Heart right ventricle (tissue), 16 donors: Measurements from ENCODE around the gene MUSTN1. TPM values are rescaled to one million over a fixed set of nuclear protein-coding genes. Genes with fewer than 3 reads are reported as not detected.

Experiments
- ATAC-seq, 8 donors: fragments of 200-7000 bp; cut with Tn5 transposase; one replicate each; pipeline ENCODE4 v1.9.1; 2020; ENCODE audit warnings: mild to moderate bottlenecking in 8 of 8, moderate library complexity in 8 of 8, moderate number of reproducible peaks in 1 of 8
- DNase-seq, 2 donors: peaks; one replicate each; pipeline ENCODE4 v3.0.0-alpha.2; 2020
- H3K27ac ChIP-seq, 10 donors: fragments of 200-600 bp; sonication (generic) in 2 of 10; one replicate each; pipeline versions ENCODE4 v1.5.0 to v1.8.0; 2020 to 2022; ENCODE audit warnings: mild to moderate bottlenecking in 3 of 10
- H3K27me3 ChIP-seq, 7 donors: fragments of 200-600 bp; one replicate each; pipeline ENCODE4 v1.8.0; 2021 to 2022; ENCODE audit warnings: mild to moderate bottlenecking in 2 of 7
- H3K36me3 ChIP-seq, 9 donors: fragments of 200-600 bp; sonication (generic) in 1 of 9; one replicate each; pipeline versions ENCODE4 v1.5.0 to v1.8.0; 2020 to 2022; ENCODE audit warnings: mild to moderate bottlenecking in 2 of 9
- H3K4me1 ChIP-seq, 9 donors: fragments of 200-600 bp; sonication (generic) in 1 of 9; one replicate each; pipeline versions ENCODE4 v1.5.0 to v1.8.0; 2020 to 2022; ENCODE audit warnings: mild to moderate bottlenecking in 4 of 9
- H3K4me3 ChIP-seq, 10 donors: fragments of 200-600 bp; sonication (generic) in 2 of 10; one replicate each; pipeline versions ENCODE4 v1.5.0 to v1.8.0; 2020 to 2022; ENCODE audit warnings: mild to moderate bottlenecking in 7 of 10, moderate library complexity in 2 of 10
- H3K9me3 ChIP-seq, 11 donors: fragments of 200-600 bp in 10 of 11; sonication (generic) in 2 of 11; one replicate each; pipeline versions ENCODE4 v1.5.0 to v1.8.0; 2013 to 2022; ENCODE audit warnings: mild to moderate bottlenecking in 2 of 11, control low read depth in 1 of 11, moderate library complexity in 1 of 11
- CTCF ChIP-seq, 9 donors: fragments of 200-600 bp; sonication (generic) in 2 of 9; IDR thresholded peaks; one replicate each; pipeline versions ENCODE4 v1.5.0 to v1.8.0; 2021 to 2022; ENCODE audit warnings: antibody characterized with exemption in 9 of 9, mild to moderate bottlenecking in 5 of 9, moderate library complexity in 1 of 9
- WGBS, 2 donors: extraction: QIAGEN DNeasy Blood & Tissue Kit; methylation state at CpG; one replicate each; pipeline ENCODE4 v1.1.7; 2013; ENCODE audit warnings: inconsistent platforms in 1 of 2; 5-methylcytosine and 5-hydroxymethylcytosine counted together
- intact Hi-C, 10 donors: fragments of 100-400 bp; cut with DNase I; formaldehyde crosslinking; loops; one replicate each; pipeline versions ENCODE4 v1.11.1 to v1.14.2; 2022
- polyA plus RNA-seq, 2 donors: library from polyadenylated mRNA; stranded (reverse); fragments of 200-250 nt; gene quantifications; one replicate each; pipeline ENCODE4 v1.2.3, GENCODE V29; 2013
- total RNA-seq, 10 donors: library from RNA; stranded (reverse); fragmentation: NEBNext Ultra II Directional in 3 of 10; extraction: Animal tissue kit (Norgen Biotek cat#: 25700) in 3 of 10; gene quantifications; one replicate each; pipeline versions ENCODE4 v1.2.1 to v1.2.4, GENCODE V29; 2021 to 2023
- donor health status: Arrhythmogenic right ventricular cardiomyopathy.
- donor health status: ischemic (EF 13 %, LVEDD 7.1; RV severe dilation, severe dysfunction).
- donor health status: healthy with polysubstance abuse.
- donor health status: DM: no; HTN: yes; CAD: no.
- donor health status: DM: no; HTN: no; CAD: no.
- donor health status: ischemic (EF 25% LVEDD 6.9; RV normal size, moderate dysfunction).
- donor health status: ischemic (EF 25% LVEDD 5.7; RV mildly dilated, moderate dysfunction).
- donor health status: healthy.
- donor health status: DM: yes; HTN: yes; CAD: no.
- donor health status: Ischemic cardiomyopathy.
- donor health status: ischemic (EF 35%, LVEDD 5.7; RV mildly dilated, moderate dysfunction).
- donor health status: nonischemic (EF 11% LVEDD 7.7; RV severe dilation, severe dysfunction).
- donor health status: DM: yes; HTN: yes; CAD: no.
- donor health status: PGD.
- donor health status: ischemic (EF 29% LVEDD 5.4; RV normal size, mild dysfunction).
- donor health status: nonischemic (EF 23%, LVEDD 6.1; RV moderate dilation, normal function).

MUSTN1 gene
- total and polyA plus RNA-seq, 12 donors: 13.0 to 182 (median 40.4) TPM

- no peak overlapping the region for H3K4me3 ChIP-seq
Observed at GRCh38 chr3:52841211-52841980, 6.6 kb upstream of the MUSTN1 start.

GRCh38 chr3:52839892-52840545, 5.2 kb upstream of the MUSTN1 start:
- Histone ChIP-seq H3K27me3 (no peaks in the 10 kb centered on the region), H3K4me3 (no peak overlapping the region), H3K27ac (no peak overlapping the region), H3K9me3 (no peaks in the 10 kb centered on the region), H3K36me3 (peaks cover 0 to 62% (median 6%) of the 10 kb centered on the region in 9 donors), H3K4me1 (peaks cover 16 to 69% (median 50%) of the 10 kb centered on the region in 9 donors)
- TF ChIP-seq CTCF (IDR thresholded peaks at IDR 0.05): no peak
- DNase-seq (no peak), ATAC-seq (no peak)
- intact Hi-C loops: loop anchor here in 2 of 10 donors (5.0 to 10.0 kb wide), 3 partner anchors 55 to 232 kb away; partner anchors contain the start of genes NEK4 (in 1 of the 2) and STIMATE (in 1 of the 2)
- WGBS, 2 donors: 91 to 92% methylated on average over 23 of the region's 23 CpGs

More at GRCh38 chr3:52841211-52841980, 6.6 kb upstream of the MUSTN1 start:
- Histone ChIP-seq H3K27me3 (no peaks in the 10 kb centered on the region), H3K9me3 (no peaks in the 10 kb centered on the region), H3K36me3 (peaks cover 0 to 56% (median 6%) of the 10 kb centered on the region in 9 donors), H3K4me1 (peaks cover 21 to 69% (median 51%) of the 10 kb centered on the region in 9 donors), H3K27ac (peak overlapping the region in 8 of 10 donors; percentile 47 to 84 (median 62))
- 91 to 92% methylated on average over 12 of the region's 12 CpGs for WGBS, 2 donors
- intact Hi-C loops: loop anchor here in 2 of 10 donors (5.0 to 10.0 kb wide), 2 partner anchors 53 to 69 kb away; partner anchors contain the start of genes NEK4 (in 1 of the 2) and STIMATE (in 1 of the 2)
- DNase-seq (no peak), ATAC-seq (peak in 5 of 8 donors; percentile 4 to 46 (median 18))
- TF ChIP-seq CTCF (IDR thresholded peaks at IDR 0.05): no peak

GRCh38 chr3:52839268-52839575, 4.4 kb upstream of the MUSTN1 start:
- DNase-seq (no peak), ATAC-seq (no peak)
- Histone ChIP-seq H3K27me3 (no peaks in the 10 kb centered on the region), H3K9me3 (no peaks in the 10 kb centered on the region), H3K27ac (no peak overlapping the region), H3K4me3 (no peak overlapping the region), H3K36me3 (peaks cover 0 to 64% (median 6%) of the 10 kb centered on the region in 9 donors), H3K4me1 (peaks cover 16 to 68% (median 46%) of the 10 kb centered on the region in 9 donors)
- WGBS, 2 donors: 80% methylated on average over 2 of the region's 2 CpGs
- TF ChIP-seq CTCF (IDR thresholded peaks at IDR 0.05): no peak
- intact Hi-C loops: loop anchor here in 1 of 10 donors (5.0 kb wide), 1 partner anchor 233 kb away; no protein-coding TSS in a partner anchor

DNA sequence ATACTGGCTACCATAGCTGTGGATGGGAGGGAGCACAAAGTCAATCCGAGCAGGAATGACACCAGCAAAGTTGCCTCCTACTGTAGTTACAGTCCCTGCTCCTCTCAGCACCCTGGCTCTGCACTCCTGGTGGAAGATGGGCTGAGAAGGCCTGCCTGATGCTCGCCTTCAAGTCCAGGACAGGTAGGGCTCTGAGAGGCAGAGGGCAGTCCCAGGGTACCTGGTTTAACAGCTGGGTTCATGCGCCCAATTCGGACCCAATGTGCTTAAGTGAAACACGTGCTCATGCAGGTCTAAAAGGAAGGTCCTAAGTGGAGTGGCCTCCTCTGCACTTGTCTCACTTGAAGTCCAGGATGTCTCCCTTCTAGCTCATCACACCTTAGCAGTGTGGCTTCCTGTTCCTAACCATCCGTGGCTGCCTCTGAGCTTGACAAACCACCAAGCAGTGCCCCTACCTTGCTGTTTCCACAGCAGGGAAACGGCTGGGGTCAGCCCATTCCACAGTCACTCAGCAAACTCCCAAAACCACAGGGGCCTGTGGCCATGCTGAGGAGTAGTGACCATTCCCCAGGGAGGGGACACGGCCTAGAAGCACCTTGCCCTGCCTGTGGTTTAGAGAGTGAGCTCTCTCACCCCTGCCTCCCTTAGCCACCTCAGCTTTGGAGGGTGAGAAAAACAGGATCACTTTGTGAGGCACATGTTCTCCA, 3.9 kb upstream of the MUSTN1 start:
- Histone ChIP-seq H3K4me1 (peaks cover 16 to 68% (median 46%) of the 10 kb centered on the region in 9 donors), H3K4me3 (no peak overlapping the region), H3K9me3 (no peaks in the 10 kb centered on the region), H3K36me3 (peaks cover 0 to 64% (median 6%) of the 10 kb centered on the region in 9 donors), H3K27ac (no peak overlapping the region), H3K27me3 (no peaks in the 10 kb centered on the region)
- WGBS, 2 donors: 89 to 91% methylated on average over 8 of the region's 8 CpGs
- intact Hi-C loops: loop anchor here in 1 of 10 donors (5.0 kb wide), 1 partner anchor 234 kb away; no protein-coding TSS in a partner anchor
- DNase-seq: no peak
- TF ChIP-seq CTCF (IDR thresholded peaks at IDR 0.05): no peak
- no peak for ATAC-seq
